HG03139 (cell line): Measurements from ENCODE around the gene MIGA1.
"Not testable (repeated sequence)": the region's sequence is repeated elsewhere in the genome, so short reads cannot be mapped to it uniquely, and the experiment has no call there.

Experiments used
- ATAC-seq: cut with Tn5 transposase; IDR thresholded peaks from one replicate; pipeline ENCODE4 v1.9.1; 2021; ENCODE audit not compliant: unreplicated experiment

Gene MIGA1

DNA sequence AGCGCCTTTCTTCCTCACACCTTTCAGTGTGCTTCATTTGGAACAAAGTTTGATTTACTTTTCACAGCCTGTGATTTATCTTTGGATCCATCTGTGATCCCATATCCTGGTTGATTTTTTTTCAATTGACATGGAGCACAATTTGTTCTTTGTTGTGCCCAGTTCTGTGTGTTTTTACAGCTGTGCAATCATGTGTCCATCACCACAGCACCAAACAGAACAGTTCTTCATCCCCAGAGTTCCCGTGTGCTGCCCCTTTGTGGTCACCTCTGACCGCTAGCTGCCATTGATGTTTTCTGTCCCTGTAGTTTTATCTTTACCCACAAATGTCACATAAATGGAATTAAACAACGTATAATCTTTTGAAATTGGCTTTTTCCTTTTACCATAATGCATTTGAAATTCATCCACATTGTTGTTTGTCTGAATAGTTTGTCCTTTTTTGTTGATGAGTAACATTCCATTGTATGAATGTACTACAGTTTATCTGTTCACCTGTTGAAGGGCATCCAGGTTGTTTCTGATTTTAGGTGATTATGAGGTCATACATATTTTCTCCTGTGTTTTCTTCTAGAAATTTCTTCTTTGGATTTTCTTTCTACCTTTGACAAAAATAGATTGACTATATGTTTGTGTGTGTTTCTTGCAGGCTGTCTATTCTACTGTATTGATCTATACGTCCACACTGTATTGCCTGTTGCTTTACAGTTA lies 17.4 kb downstream of the MIGA1 start:
- no peak for ATAC-seq

DNA sequence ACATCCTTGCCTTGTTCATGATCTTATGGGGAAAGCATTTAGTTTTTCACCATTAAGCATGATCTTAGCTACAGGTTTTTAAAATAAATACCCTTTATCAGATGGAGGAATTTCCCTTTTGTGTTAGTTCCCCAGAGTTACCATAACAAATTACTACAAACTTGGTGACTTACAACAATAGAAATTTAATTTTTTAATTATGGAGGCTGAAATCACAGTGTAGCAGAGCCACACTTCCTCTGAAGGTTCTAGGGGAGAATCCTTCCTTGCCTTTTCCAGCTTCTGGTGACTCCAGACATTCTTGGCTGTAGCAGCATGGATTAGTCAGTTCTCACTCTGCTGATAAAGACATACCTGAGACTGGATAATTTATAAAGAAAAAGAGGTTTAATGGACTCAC lies 18.5 kb downstream of the MIGA1 start:
- ATAC-seq = no peak

DNA sequence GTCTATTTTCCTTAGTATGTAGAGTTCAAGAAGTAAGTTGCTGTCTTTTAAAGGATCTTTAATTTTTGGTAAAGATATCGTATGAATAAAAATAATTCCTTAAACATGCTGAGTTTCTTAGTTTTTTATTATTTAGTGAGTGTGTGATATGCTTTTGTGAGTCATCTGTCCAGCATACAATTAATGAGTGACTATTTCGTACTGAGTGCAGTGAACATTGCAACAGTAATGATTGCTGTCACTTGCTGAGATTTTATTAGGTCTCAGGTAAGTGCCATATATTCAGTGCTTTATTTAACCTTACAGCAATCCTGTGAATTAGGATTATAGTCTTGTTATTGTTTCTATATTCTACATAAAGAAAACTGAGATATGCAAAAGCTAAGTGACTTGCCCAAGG lies 22.6 kb downstream of the MIGA1 start:
- ATAC-seq = no peak

- no peak for ATAC-seq
These were observed 23.9 kb downstream of the MIGA1 start for GRCh38 chr1:77803371-77803770.

DNA sequence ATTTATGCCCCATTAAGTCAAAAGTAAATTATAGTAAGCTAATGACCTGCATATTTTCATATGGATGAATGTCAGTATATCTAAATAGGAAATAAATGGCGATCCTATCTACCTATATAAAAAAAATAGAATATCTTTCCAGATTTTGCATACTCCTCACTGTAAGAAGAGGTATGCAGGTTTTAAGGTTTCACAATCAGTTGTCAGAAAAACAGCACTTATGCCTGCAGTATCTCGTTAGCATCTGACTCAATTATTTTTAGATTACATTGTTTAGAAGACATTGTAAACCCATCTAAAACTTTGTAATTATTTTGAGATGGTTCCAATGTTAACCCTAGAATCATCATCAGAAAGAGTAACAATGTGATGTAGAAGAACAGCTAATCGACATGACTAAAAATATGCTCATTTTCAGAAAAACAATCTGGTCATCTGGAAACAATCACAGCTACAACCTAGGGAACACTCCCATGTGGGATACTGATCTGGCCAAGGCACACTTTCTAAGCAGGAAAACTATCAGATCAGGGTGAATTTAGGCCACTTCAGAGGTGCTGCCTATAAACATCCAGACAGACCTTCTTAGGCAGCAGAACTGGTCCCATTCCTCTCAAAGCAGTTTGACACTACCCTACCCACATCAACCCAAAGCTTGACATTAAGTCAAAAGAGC lies 30.5 kb downstream of the MIGA1 start:
- ATAC-seq = not testable (repeated sequence)

GRCh38 chr1:77811589-77811988 lies 32.1 kb downstream of the MIGA1 start:
- not testable (repeated sequence) for ATAC-seq

DNA sequence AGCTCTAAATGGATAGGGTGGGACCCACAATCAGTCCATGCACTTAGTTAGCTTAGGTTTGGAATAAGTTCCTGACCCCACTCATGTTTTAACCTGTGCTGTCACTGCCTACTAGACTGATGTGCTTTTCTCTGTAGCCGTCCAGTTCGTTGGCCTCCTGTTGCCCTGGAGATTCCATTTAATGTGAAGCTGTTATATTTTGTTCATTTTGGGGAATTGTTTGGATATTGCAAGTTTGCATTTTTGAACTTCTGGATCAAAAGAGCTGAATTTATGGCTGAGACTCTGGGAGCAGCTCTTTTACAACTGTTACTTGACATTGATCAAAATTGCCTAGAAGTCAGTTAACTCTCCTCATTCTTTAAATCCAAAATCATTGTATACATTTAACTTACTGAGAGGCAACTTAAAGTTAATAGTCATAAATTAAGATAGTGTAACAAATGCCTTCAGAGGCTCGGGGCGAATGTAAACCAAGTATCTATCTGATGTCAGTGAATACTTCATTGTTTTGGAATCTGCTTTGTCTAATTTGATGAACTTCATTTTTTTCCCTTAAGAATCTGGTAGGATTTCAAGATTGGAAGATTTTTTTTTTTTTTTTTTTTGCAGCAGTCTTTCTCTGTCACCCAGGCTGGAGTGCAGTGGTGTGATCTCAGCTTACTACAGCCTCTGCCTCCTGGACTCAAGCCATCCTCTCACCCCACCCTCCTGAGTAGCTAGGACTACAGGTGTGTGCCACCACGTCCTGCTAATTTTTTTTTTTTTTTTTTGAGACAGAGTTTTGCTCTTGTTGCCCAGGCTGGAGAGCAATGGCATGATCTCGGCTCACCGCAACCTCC lies 38.1 kb downstream of the MIGA1 start:
- ATAC-seq = no peak

- ATAC-seq = no peak
These were observed 40.7 kb downstream of the MIGA1 start for GRCh38 chr1:77820121-77820520.

- ATAC-seq = no peak
These were observed 44.6 kb downstream of the MIGA1 start for GRCh38 chr1:77824079-77824478.

GRCh38 chr1:77824694-77825093 lies 45.2 kb downstream of the MIGA1 start:
- no peak for ATAC-seq

GRCh38 chr1:77825131-77825709 lies 45.8 kb downstream of the MIGA1 start:
- no peak for ATAC-seq

- not testable (repeated sequence) for ATAC-seq
These were observed 47.4 kb downstream of the MIGA1 start for GRCh38 chr1:77826851-77827250.

DNA sequence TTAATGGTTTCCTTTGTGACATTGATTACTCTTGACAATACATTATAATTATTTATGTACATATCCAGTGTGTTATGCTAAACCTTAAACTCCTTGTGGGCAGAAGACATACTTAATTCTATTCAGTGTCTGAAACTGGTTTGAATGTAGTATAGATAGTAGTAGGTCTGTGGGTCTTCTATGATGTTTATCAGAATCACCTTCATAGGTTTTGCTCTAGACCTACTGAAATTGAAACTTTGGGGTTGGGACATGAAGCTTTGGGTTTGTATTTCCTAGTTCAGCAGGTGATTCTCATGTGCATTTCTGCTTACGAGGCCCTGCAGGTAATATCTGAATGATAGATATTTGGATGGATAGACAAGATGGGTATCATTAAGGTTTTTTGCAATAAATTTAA lies 48.6 kb downstream of the MIGA1 start:
- ATAC-seq = no peak

- no peak for ATAC-seq
These were observed 50.4 kb downstream of the MIGA1 start for GRCh38 chr1:77829851-77830250.

DNA sequence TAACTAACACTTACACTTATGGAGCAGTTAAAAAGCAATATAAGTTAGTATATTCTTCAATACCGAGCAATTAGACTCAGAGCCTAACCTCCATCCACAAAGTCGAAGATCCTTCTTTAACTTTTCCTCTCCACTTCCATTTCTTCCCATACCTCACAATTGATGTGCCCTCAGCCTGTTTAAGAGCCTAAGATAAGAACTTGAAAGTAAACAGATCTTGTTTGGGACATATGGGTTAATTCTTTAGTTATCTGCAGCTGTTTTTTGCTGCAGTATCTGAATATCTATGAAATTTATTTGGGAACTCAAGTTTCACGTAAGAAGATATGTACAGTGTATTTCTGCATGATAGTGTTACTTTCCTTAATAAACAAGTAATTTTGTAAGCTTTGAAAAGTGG lies 51.5 kb downstream of the MIGA1 start:
- ATAC-seq = no peak

- no peak for ATAC-seq
These were observed 52.1 kb downstream of the MIGA1 start for GRCh38 chr1:77831566-77831965.

- no peak for ATAC-seq
These were observed 52.7 kb downstream of the MIGA1 start for GRCh38 chr1:77831976-77832711.

GRCh38 chr1:77832901-77833300 lies 53.5 kb downstream of the MIGA1 start:
- ATAC-seq = no peak

DNA sequence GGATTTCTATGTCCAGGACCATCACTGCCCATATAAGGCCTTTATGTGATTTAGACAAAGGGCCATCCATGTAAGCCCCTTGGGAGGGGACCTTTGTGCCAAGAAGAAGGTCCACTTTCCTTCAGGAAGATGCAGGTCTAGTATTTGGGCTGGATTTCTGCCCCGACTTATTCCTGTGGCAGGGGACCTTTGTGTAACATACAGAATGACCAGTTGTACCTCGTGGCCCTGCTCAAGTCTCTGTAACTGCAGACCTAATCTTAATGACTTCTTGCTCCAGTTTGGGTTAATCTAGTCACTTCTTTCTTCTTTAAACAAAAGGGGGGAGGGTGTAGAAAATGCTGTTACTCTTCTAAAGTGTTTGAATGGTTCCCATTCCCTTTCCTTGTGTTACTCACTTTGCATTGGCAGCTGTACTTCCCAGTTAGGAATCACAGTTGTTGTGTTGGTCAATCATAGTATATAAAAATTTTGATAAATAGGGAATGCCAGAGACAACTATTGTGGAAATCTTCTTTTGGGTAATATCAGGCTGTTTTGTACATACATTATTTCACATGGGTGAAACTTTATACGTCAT lies 54.2 kb downstream of the MIGA1 start:
- ATAC-seq = no peak

GRCh38 chr1:77834771-77835334 lies 55.4 kb downstream of the MIGA1 start:
- no peak for ATAC-seq
